ENCODE data around the gene TBC1D4. TPM values are rescaled to one million over a fixed set of nuclear protein-coding genes. Genes with fewer than 3 reads are reported as not detected.

Gene TBC1D4
- total and polyA plus RNA-seq, 9 of the 15 experiments (the other 6 are each of a cell fraction or from before 2014, with no cell fraction given) = 2.8 to 12.3 (median 7.0) TPM

GRCh38 chr13:75494491-75494890 lies 12.5 kb upstream of the TBC1D4 start:
- no TSS peak for BruUV-seq (replicated peaks)
- in situ Hi-C loops (cut with MboI) (no loop called here), intact Hi-C loops (cut with micrococcal nuclease) (no loop called here)
- H4K20me1 ChIP-seq (replicated peaks; ENCODE audit: control insufficient read depth, insufficient read depth, low read length) = no peaks in the 10 kb centered on the region
- H3K4me2 ChIP-seq (ENCODE audit: insufficient read depth, low read length) = no peak overlapping the region
- DNase-seq (ENCODE audit: extremely low read depth in 1 of 4, low spot score in 3 of 4) (no peak), FAIRE-seq (no peak), ATAC-seq (no peak)
- CTCF ChIA-PET (ENCODE audit: low intra/inter-chr PET ratio) = no interaction called here
- H3K27ac ChIP-seq (ENCODE audit: extremely low read depth, low read depth, low read length) = no peak overlapping the region
- POLR2A ChIA-PET = no interaction called here
- H3K9me1 ChIP-seq (ENCODE audit: control insufficient read depth, insufficient read depth, low read length) = no peaks in the 10 kb centered on the region
- H3K4me1 ChIP-seq (replicated peaks in 1 of 2; ENCODE audit: control insufficient read depth in 2 of 2, insufficient read depth in 2 of 2, low read length in 2 of 2) = no peaks in the 10 kb centered on the region
- no peaks in the 10 kb centered on the region for H3K27me3 ChIP-seq (ENCODE audit: control insufficient read depth in 2 of 2, insufficient read depth in 2 of 2, low read length in 2 of 2)
- no peaks in the 10 kb centered on the region for H3K36me3 ChIP-seq (ENCODE audit: control insufficient read depth, insufficient read depth, low read length)
- WGBS (ENCODE audit: insufficient coverage, low coverage, missing lambda C conversion rate) = 0% methylated on average over 1 of the region's 1 CpG
- H3K9me3 ChIP-seq (replicated peaks; ENCODE audit: control insufficient read depth, insufficient read depth, low read depth, low read length) = no peaks in the 10 kb centered on the region
- H3K9ac ChIP-seq (ENCODE audit: insufficient read depth in 1 of 2, low read depth in 2 of 2, low read length in 2 of 2) = no peak overlapping the region
- H3K79me2 ChIP-seq (ENCODE audit: control insufficient read depth, insufficient read depth, low read length) = no peaks in the 10 kb centered on the region
- no peak overlapping the region for H3K4me3 ChIP-seq
- TF ChIP-seq NR3C1 (CRISPR knock-in tag; IDR thresholded peaks at IDR 0.05) = no peak
- TF ChIP-seq MTF1 (CRISPR knock-in tag; IDR thresholded peaks at IDR 0.05; ENCODE audit: borderline replicate concordance) = no peak
- TF ChIP-seq GATAD2B (IDR thresholded peaks at IDR 0.05; ENCODE audit: borderline replicate concordance) = no peak
- TF ChIP-seq, protein P1, sequence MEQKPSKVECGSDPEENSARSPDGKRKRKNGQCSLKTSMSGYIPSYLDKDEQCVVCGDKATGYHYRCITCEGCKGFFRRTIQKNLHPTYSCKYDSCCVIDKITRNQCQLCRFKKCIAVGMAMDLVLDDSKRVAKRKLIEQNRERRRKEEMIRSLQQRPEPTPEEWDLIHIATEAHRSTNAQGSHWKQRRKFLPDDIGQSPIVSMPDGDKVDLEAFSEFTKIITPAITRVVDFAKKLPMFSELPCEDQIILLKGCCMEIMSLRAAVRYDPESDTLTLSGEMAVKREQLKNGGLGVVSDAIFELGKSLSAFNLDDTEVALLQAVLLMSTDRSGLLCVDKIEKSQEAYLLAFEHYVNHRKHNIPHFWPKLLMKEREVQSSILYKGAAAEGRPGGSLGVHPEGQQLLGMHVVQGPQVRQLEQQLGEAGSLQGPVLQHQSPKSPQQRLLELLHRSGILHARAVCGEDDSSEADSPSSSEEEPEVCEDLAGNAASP (IDR thresholded peaks at IDR 0.05) = no peak
- TF ChIP-seq, protein P2, sequence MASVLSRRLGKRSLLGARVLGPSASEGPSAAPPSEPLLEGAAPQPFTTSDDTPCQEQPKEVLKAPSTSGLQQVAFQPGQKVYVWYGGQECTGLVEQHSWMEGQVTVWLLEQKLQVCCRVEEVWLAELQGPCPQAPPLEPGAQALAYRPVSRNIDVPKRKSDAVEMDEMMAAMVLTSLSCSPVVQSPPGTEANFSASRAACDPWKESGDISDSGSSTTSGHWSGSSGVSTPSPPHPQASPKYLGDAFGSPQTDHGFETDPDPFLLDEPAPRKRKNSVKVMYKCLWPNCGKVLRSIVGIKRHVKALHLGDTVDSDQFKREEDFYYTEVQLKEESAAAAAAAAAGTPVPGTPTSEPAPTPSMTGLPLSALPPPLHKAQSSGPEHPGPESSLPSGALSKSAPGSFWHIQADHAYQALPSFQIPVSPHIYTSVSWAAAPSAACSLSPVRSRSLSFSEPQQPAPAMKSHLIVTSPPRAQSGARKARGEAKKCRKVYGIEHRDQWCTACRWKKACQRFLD (CRISPR knock-in tag; IDR thresholded peaks at IDR 0.05) = no peak
- TF ChIP-seq, protein P3, sequence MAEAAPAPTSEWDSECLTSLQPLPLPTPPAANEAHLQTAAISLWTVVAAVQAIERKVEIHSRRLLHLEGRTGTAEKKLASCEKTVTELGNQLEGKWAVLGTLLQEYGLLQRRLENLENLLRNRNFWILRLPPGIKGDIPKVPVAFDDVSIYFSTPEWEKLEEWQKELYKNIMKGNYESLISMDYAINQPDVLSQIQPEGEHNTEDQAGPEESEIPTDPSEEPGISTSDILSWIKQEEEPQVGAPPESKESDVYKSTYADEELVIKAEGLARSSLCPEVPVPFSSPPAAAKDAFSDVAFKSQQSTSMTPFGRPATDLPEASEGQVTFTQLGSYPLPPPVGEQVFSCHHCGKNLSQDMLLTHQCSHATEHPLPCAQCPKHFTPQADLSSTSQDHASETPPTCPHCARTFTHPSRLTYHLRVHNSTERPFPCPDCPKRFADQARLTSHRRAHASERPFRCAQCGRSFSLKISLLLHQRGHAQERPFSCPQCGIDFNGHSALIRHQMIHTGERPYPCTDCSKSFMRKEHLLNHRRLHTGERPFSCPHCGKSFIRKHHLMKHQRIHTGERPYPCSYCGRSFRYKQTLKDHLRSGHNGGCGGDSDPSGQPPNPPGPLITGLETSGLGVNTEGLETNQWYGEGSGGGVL (CRISPR knock-in tag; IDR thresholded peaks at IDR 0.05) = no peak
- TF ChIP-seq HMG20A (CRISPR knock-in tag; conservative IDR thresholded peaks at IDR 0.05) = no peak
- no peak for TF ChIP-seq ARNT (IDR thresholded peaks at IDR 0.05)
- TF ChIP-seq, protein P4, sequence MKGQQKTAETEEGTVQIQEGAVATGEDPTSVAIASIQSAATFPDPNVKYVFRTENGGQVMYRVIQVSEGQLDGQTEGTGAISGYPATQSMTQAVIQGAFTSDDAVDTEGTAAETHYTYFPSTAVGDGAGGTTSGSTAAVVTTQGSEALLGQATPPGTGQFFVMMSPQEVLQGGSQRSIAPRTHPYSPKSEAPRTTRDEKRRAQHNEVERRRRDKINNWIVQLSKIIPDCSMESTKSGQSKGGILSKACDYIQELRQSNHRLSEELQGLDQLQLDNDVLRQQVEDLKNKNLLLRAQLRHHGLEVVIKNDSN (CRISPR knock-in tag; IDR thresholded peaks at IDR 0.05) = no peak
- TF ChIP-seq SOX6 (IDR thresholded peaks at IDR 0.05) = no peak
- no peak overlapping the region for H2AFZ ChIP-seq (ENCODE audit: low read depth, low read length)

All from K562 (cell line).